Endothelial cell of umbilical vein (primary cell): ENCODE data around the gene ARL3. TPM values are rescaled to one million over a fixed set of nuclear protein-coding genes. Genes with fewer than 3 reads are reported as not detected.

Experiments
- BruUV-seq: library from RNA; stranded (reverse); fragments of 400-500 nt; replicated peaks from 2 replicates; lab custom pipeline; 2021; lab: Mats Ljungman, UMichigan
- CTCF ChIA-PET: fragments of 300-600, 350-600 bp; sonication (Branson Sonifier 250); formaldehyde crosslinking; loops from one replicate; lab custom pipeline; 2021; ENCODE audit warnings: antibody characterized with exemption, inconsistent platforms; lab: Charles Lee
- POLR2A ChIA-PET: fragments of 300-600, 350-600 bp; sonication (Branson Sonifier 250); formaldehyde crosslinking; loops from one replicate; lab custom pipeline; 2021; ENCODE audit warnings: antibody characterized with exemption, inconsistent platforms; lab: Charles Lee
- DNase-seq: peaks from one replicate; pipeline ENCODE4 v3.0.0-alpha.2; 2011; ENCODE audit warnings: low read depth, low spot score
- FAIRE-seq: peaks from 2 replicates; lab custom pipeline; 2011; peaks lifted over from hg19 to GRCh38; lab: Jason Lieb, UNC
- H2AFZ ChIP-seq: 2 replicates; pipeline ENCODE4 v1.6.0; 2012; ENCODE audit warnings: low read depth, low read length, control low read depth, inconsistent platforms
- H3K27ac ChIP-seq: 2 replicates; pipeline ENCODE4 v1.5.1; 2011; ENCODE audit warnings: low read depth, mild to moderate bottlenecking, control low read depth, low read length, moderate library complexity; ENCODE audit not compliant: insufficient read depth
- H3K27me3 ChIP-seq, 2 experiments: 2 replicates each; pipeline versions ENCODE4 v1.6.0 to v1.6.1; 2011; ENCODE audit warnings: low read length in 2 of 2, mixed read lengths in 1 of 2; ENCODE audit not compliant: control insufficient read depth in 2 of 2, insufficient read depth in 2 of 2
- H3K36me3 ChIP-seq, 2 experiments: 2 replicates in 1 of 2; 3 replicates in 1 of 2; pipeline ENCODE4 v1.5.1; 2011; ENCODE audit warnings: low read length in 2 of 2, mild to moderate bottlenecking in 1 of 2, moderate library complexity in 1 of 2; ENCODE audit not compliant: control insufficient read depth in 2 of 2, insufficient read depth in 2 of 2; ENCODE audit errors: extremely low read depth in 1 of 2
- H3K4me1 ChIP-seq: 3 replicates; pipeline ENCODE4 v1.5.1; 2011; ENCODE audit warnings: mild to moderate bottlenecking, low read length; ENCODE audit not compliant: control insufficient read depth, insufficient read depth; ENCODE audit errors: extremely low read depth
- H3K4me2 ChIP-seq: 2 replicates; pipeline ENCODE4 v1.6.1; 2011; ENCODE audit warnings: low read length, control low read depth, mixed read lengths; ENCODE audit not compliant: insufficient read depth
- H3K4me3 ChIP-seq, 3 experiments: fragments of 200-600 bp in 1 of 3; sonication (generic), shearing (Covaris generic) in 1 of 3; replicated peaks in 1 of 3; 2 replicates each; pipeline ENCODE4 v1.5.1; 2011 to 2016; ENCODE audit warnings: control low read depth in 3 of 3, low read length in 3 of 3, mild to moderate bottlenecking in 2 of 3, inconsistent platforms in 1 of 3, low read depth in 1 of 3, moderate library complexity in 1 of 3; ENCODE audit not compliant: insufficient read depth in 1 of 3
- H3K79me2 ChIP-seq: 2 replicates; pipeline ENCODE4 v1.6.0; 2012; ENCODE audit warnings: low read length, inconsistent platforms; ENCODE audit not compliant: control insufficient read depth, insufficient read depth
- H3K9ac ChIP-seq: replicated peaks from 2 replicates; pipeline ENCODE3; 2011; ENCODE audit warnings: low read length, control low read depth; ENCODE audit not compliant: insufficient read depth; ENCODE audit errors: extremely low read depth
- H3K9me1 ChIP-seq: replicated peaks from 3 replicates; pipeline ENCODE4 v1.6.0; 2011; ENCODE audit warnings: mild to moderate bottlenecking, low read length; ENCODE audit not compliant: control insufficient read depth, insufficient read depth; ENCODE audit errors: extremely low read depth
- H3K9me3 ChIP-seq: replicated peaks from 2 replicates; pipeline ENCODE4 v1.5.1; 2012; ENCODE audit warnings: low read length, inconsistent platforms; ENCODE audit not compliant: control insufficient read depth, insufficient read depth
- H4K20me1 ChIP-seq: replicated peaks from 2 replicates; pipeline ENCODE3; 2011; ENCODE audit warnings: mild to moderate bottlenecking, low read length; ENCODE audit not compliant: control insufficient read depth, insufficient read depth; ENCODE audit errors: extremely low read depth
- CTCF ChIP-seq, 2 donors: IDR thresholded peaks; 1 replicate in 1 of 2; 2 replicates in 1 of 2; pipeline ENCODE4 v1.5.1; 2011; ENCODE audit warnings: low read length in 2 of 2, mild to moderate bottlenecking in 2 of 2, moderate library complexity in 2 of 2, control low read depth in 1 of 2, inconsistent platforms in 1 of 2, low read depth in 1 of 2; ENCODE audit not compliant: insufficient read depth in 1 of 2; ENCODE audit errors: extremely low read depth in 1 of 2
- EZH2 ChIP-seq: IDR thresholded peaks from 2 replicates; pipeline ENCODE4 v1.6.1; 2012; ENCODE audit warnings: borderline replicate concordance, low read depth, mild to moderate bottlenecking, moderate library complexity, low read length, inconsistent platforms; ENCODE audit not compliant: severe bottlenecking
- MYC ChIP-seq: IDR thresholded peaks from one replicate; pipeline ENCODE4 v1.6.1; 2011; ENCODE audit warnings: mild to moderate bottlenecking, low read depth, low read length
- POLR2A ChIP-seq: IDR thresholded peaks from 2 replicates; pipeline ENCODE4 v1.6.1; 2012; ENCODE audit warnings: low read depth, mild to moderate bottlenecking, control low read depth, low read length
- POLR2AphosphoS5 ChIP-seq: IDR thresholded peaks from 2 replicates; pipeline ENCODE4 v1.6.1; 2012; ENCODE audit warnings: low read depth, mild to moderate bottlenecking, control low read depth, low read length, moderate library complexity; ENCODE audit not compliant: insufficient read depth
- dilution Hi-C: fragments of 300-500 bp; cut with MboI; formaldehyde crosslinking; loops from one replicate; pipeline ENCODE4 v1.15.0; 2019; ENCODE audit warnings: low sequenced_read_pairs; ENCODE audit not compliant: extremely low pct_ligation_motif_present
- intact Hi-C: fragments of 100-400 bp; cut with micrococcal nuclease; formaldehyde crosslinking; loops from one replicate; pipeline ENCODE4 v1.10.0; 2022
- polyA plus RNA-seq, 4 experiments: library from polyadenylated mRNA; depleted of rRNA in 3 of 4; stranded (reverse) in 3 of 4; unstranded in 1 of 4; fragments of >200 nt; gene quantifications; 2 replicates each; pipeline versions ENCODE4 v1.2.1 to v1.2.3, GENCODE V29; 2011 to 2012; ENCODE audit warnings: missing spikeins in 1 of 4
- total RNA-seq: library from RNA; stranded (reverse); gene quantifications from 2 replicates; pipeline ENCODE4 v1.2.3, GENCODE V29; 2021

ARL3 gene
- total and polyA plus RNA-seq, 2 donors (not counting 3 experiments of a cell fraction or from before 2014, with no cell fraction given): 6.6 to 11.0 TPM

- TF ChIP-seq CTCF (IDR thresholded peaks at IDR 0.05; ENCODE audit: extremely low read depth in 1 of 2, insufficient read depth in 1 of 2, low read depth in 1 of 2, low read length in 2 of 2) (peak; percentile 65 to 70), EZH2 (no peak), POLR2A (no peak), POLR2AphosphoS5 (no peak), MYC (no peak)
- peak; percentile 87 for DNase-seq
- H4K20me1 ChIP-seq: no peaks in the 10 kb centered on the region
- no peak overlapping the region for H3K4me3 ChIP-seq
- H2AFZ ChIP-seq: no peak overlapping the region
- dilution Hi-C loops: no loop called here
- ChIA-PET POLR2A (no interaction called here), CTCF (interaction anchor here (0.6 to 3.9 kb wide), 46 partner anchors 9 to 478 kb away, joined by 3 to 51 read pairs (median 4); partner anchors contain the start of genes CNNM2 and WBP1L)
- peaks cover 14% of the 10 kb centered on the region for H3K79me2 ChIP-seq
- peaks cover 7% of the 10 kb centered on the region for H3K4me1 ChIP-seq
- H3K9me1 ChIP-seq: no peaks in the 10 kb centered on the region
- peak overlapping the region; percentile 21 for H3K4me2 ChIP-seq
- no peaks in the 10 kb centered on the region for H3K36me3 ChIP-seq
- BruUV-seq: no TSS peak
- intact Hi-C loops: loop anchor here (1.0 kb wide), 6 partner anchors 23 to 82 kb away; no protein-coding TSS in a partner anchor
- H3K9me3 ChIP-seq: no peaks in the 10 kb centered on the region
- H3K27ac ChIP-seq: peak overlapping the region; percentile 24
- H3K9ac ChIP-seq: no peak overlapping the region
- no peaks in the 10 kb centered on the region for H3K27me3 ChIP-seq
- FAIRE-seq: peak; percentile 91
Measured at GRCh38 chr10:102752934-102753664, 38.9 kb upstream of the ARL3 start.
